ENCODE data around the gene SRCIN1.
A peak's percentile ranks its signal among the peaks of the same experiment; 100 is the strongest.

The SRCIN1 gene

DNA sequence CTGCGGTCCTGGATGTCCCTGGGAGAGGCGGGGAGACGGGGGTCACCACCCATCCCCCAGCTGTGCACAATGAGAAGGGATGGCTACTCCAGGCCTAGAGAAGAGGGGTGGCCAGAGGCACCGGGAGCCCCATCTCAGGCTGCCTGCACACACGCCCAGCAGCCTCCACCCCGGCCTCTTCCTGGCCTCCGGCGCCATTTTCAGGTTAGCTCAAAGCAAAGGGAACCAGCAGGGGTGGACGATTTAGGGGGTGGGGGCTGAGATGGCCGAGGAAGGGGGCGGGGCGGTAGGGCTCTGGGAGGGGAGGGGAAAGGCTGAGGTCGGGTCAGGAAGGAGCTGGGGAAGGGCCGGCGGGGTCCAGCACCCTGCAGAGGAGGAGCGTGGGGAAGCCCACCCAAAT is 42.8 kb downstream of the SRCIN1 start:
- ChIA-PET POLR2A (ENCODE audit: low non-redundant PET) (no interaction called here), CTCF (no interaction called here)
- no peak for DNase-seq (ENCODE audit: low spot score)
- TF ChIP-seq, protein P1, sequence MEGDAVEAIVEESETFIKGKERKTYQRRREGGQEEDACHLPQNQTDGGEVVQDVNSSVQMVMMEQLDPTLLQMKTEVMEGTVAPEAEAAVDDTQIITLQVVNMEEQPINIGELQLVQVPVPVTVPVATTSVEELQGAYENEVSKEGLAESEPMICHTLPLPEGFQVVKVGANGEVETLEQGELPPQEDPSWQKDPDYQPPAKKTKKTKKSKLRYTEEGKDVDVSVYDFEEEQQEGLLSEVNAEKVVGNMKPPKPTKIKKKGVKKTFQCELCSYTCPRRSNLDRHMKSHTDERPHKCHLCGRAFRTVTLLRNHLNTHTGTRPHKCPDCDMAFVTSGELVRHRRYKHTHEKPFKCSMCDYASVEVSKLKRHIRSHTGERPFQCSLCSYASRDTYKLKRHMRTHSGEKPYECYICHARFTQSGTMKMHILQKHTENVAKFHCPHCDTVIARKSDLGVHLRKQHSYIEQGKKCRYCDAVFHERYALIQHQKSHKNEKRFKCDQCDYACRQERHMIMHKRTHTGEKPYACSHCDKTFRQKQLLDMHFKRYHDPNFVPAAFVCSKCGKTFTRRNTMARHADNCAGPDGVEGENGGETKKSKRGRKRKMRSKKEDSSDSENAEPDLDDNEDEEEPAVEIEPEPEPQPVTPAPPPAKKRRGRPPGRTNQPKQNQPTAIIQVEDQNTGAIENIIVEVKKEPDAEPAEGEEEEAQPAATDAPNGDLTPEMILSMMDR (conservative IDR thresholded peaks at IDR 0.05; ENCODE audit: low read depth) = no peak
- no peak overlapping the region for H3K27ac ChIP-seq

- no peak for DNase-seq (ENCODE audit: low spot score)
- ChIA-PET CTCF (no interaction called here), POLR2A (ENCODE audit: low non-redundant PET) (no interaction called here)
- TF ChIP-seq, protein P1 (conservative IDR thresholded peaks at IDR 0.05; ENCODE audit: low read depth) = no peak
- H3K27ac ChIP-seq = no peak overlapping the region
Observed at GRCh38 chr17:38562215-38562569, 43.6 kb downstream of the SRCIN1 start.

- CTCF ChIA-PET = interaction anchor here (0.6 kb wide), 1 partner anchor 101 kb away, joined by 4 read pairs; no protein-coding TSS in a partner anchor
- POLR2A ChIA-PET (ENCODE audit: low non-redundant PET) = interaction anchor here (0.6 kb wide), 1 partner anchor 10 kb away, joined by 3 read pairs; no protein-coding TSS in a partner anchor
- TF ChIP-seq, protein P1 (conservative IDR thresholded peaks at IDR 0.05; ENCODE audit: low read depth) = no peak
- H3K27ac ChIP-seq = no peak overlapping the region
- DNase-seq (ENCODE audit: low spot score) = no peak
Observed at GRCh38 chr17:38561416-38562214, 44.1 kb downstream of the SRCIN1 start.

- ChIA-PET POLR2A (ENCODE audit: low non-redundant PET) (interaction anchor here (0.6 kb wide), 1 partner anchor 9 kb away, joined by 3 read pairs; no protein-coding TSS in a partner anchor), CTCF (interaction anchor here (0.6 to 1.6 kb wide), 4 partner anchors 24 to 625 kb away, joined by 3 to 4 read pairs (median 3); no protein-coding TSS in a partner anchor)
- TF ChIP-seq, protein P1 (conservative IDR thresholded peaks at IDR 0.05; ENCODE audit: low read depth) = no peak
- no peak overlapping the region for H3K27ac ChIP-seq
- DNase-seq (ENCODE audit: low spot score) = no peak
Observed at GRCh38 chr17:38560503-38561318, 45.0 kb downstream of the SRCIN1 start.

DNA sequence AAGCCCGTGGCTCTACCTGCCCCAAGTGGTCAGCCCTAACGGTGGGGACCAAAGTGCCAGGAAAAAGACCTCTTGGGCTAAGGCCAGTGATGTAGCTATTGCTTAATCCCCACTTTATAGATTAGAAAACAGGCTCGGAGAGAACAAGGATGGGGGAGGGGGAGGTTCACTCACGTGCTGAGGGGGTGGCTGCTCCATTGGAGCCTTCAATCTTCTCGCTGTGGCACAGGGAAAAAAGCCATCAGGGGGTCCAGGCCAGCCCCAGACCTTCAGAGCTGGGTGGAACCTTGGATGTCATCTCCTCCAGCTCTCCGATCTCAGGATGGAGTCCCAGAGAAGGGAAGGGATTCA is 45.9 kb downstream of the SRCIN1 start:
- POLR2A ChIA-PET (ENCODE audit: low non-redundant PET) = interaction anchor here (0.5 to 0.6 kb wide), 2 partner anchors 56 to 417 kb away, joined by 3 read pairs; no protein-coding TSS in a partner anchor
- TF ChIP-seq, protein P1 (conservative IDR thresholded peaks at IDR 0.05; ENCODE audit: low read depth) = no peak
- CTCF ChIA-PET = interaction anchor here (0.6 to 2.5 kb wide), 8 partner anchors 10 to 626 kb away, joined by 3 to 18 read pairs (median 9); no protein-coding TSS in a partner anchor
- DNase-seq (ENCODE audit: low spot score) = no peak
- H3K27ac ChIP-seq = peak overlapping the region; percentile 90
